OCI-LY1 (cell line): Measurements from ENCODE around the gene MYOZ1.
A peak's percentile ranks its signal among the peaks of the same experiment; 100 is the strongest.

Experiments
- H2AFZ ChIP-seq: fragments of 200-600 bp; sonication (generic), shearing (Covaris generic); 2 replicates; pipeline ENCODE4 v1.6.0; 2014; ENCODE audit warnings: antibody characterized with exemption, mild to moderate bottlenecking, low read length
- H3F3A ChIP-seq: fragments of 200-600 bp; sonication (generic), shearing (Covaris generic); 2 replicates; pipeline ENCODE4 v1.6.0; 2014; ENCODE audit warnings: mild to moderate bottlenecking, antibody characterized with exemption, low read length, moderate library complexity; ENCODE audit not compliant: insufficient read depth
- H3K27ac ChIP-seq: fragments of 200-600 bp; sonication (generic); 2 replicates; pipeline ENCODE4 v1.5.1; 2014; ENCODE audit warnings: low read length, mixed run types, mild to moderate bottlenecking, low read depth; ENCODE audit not compliant: poor library complexity, severe bottlenecking
- H3K27me3 ChIP-seq: fragments of 200-600 bp; sonication (generic); 2 replicates; pipeline ENCODE4 v1.6.0; 2014; ENCODE audit warnings: antibody characterized with exemption, mild to moderate bottlenecking, low read length, moderate library complexity; ENCODE audit not compliant: insufficient read depth
- H3K36me3 ChIP-seq: fragments of 200-600 bp; sonication (generic); 2 replicates; pipeline ENCODE4 v1.6.1; 2014; ENCODE audit warnings: mild to moderate bottlenecking, antibody characterized with exemption, low read length, moderate library complexity, mixed read lengths; ENCODE audit not compliant: insufficient read depth
- H3K4me1 ChIP-seq: fragments of 200-600 bp; sonication (generic); 2 replicates; pipeline ENCODE4 v1.5.1; 2014; ENCODE audit warnings: mild to moderate bottlenecking, low read length, moderate library complexity; ENCODE audit not compliant: insufficient read depth, severe bottlenecking
- H3K4me2 ChIP-seq: fragments of 200-600 bp; sonication (generic), shearing (Covaris generic); 2 replicates; pipeline ENCODE4 v1.6.1; 2014; ENCODE audit warnings: low read length
- H3K4me3 ChIP-seq: fragments of 200-600 bp; sonication (generic); 2 replicates; pipeline ENCODE4 v1.5.1; 2014; ENCODE audit warnings: low read length, low read depth, mild to moderate bottlenecking, mixed read lengths; ENCODE audit not compliant: poor library complexity, severe bottlenecking
- H3K79me2 ChIP-seq: fragments of 200-600 bp; shearing (Covaris generic); 2 replicates; pipeline ENCODE4 v1.6.1; 2016; ENCODE audit warnings: mixed run types, low read length, mixed read lengths; ENCODE audit not compliant: insufficient read depth
- H3K9ac ChIP-seq: fragments of 200-600 bp; sonication (generic), shearing (Covaris generic); 2 replicates; pipeline ENCODE4 v1.6.1; 2014; ENCODE audit warnings: mild to moderate bottlenecking, low read length, mixed read lengths
- H3K9me2 ChIP-seq: fragments of 200-600 bp; sonication (generic), shearing (Covaris generic); 2 replicates; pipeline ENCODE4 v1.6.1; 2014; ENCODE audit warnings: low read depth, mild to moderate bottlenecking, low read length, mixed read lengths
- H3K9me3 ChIP-seq: fragments of 200-600 bp; shearing (Covaris generic); 2 replicates; pipeline ENCODE4 v1.6.1; 2014; ENCODE audit warnings: low read length, mixed read lengths
- H4K20me1 ChIP-seq: fragments of 200-600 bp; sonication (generic), shearing (Covaris generic); 2 replicates; pipeline ENCODE4 v1.6.0; 2016; ENCODE audit warnings: mild to moderate bottlenecking, low read length; ENCODE audit not compliant: insufficient read depth
- EZH2 ChIP-seq: fragments of 200-600 bp; sonication (generic), shearing (Covaris generic); IDR thresholded peaks from 2 replicates; pipeline ENCODE4 v1.8.0; 2017; ENCODE audit warnings: borderline replicate concordance, mixed run types, mild to moderate bottlenecking, antibody characterized with exemption, low read length, moderate library complexity, mixed read lengths
- TF ChIP-seq, protein P1 (sequence below): fragments of 200-600 bp; sonication (generic), shearing (Covaris generic); IDR thresholded peaks from 2 replicates; pipeline ENCODE4 v1.5.1; 2017; ENCODE audit warnings: mild to moderate bottlenecking, antibody characterized with exemption, low read length, moderate library complexity, mixed read lengths

Gene MYOZ1

GRCh38 chr10:73628405-73628804, 12.9 kb downstream of the MYOZ1 start:
- H3F3A ChIP-seq, result no peaks in the 10 kb centered on the region
- H3K79me2 ChIP-seq, result no peaks in the 10 kb centered on the region
- no peaks in the 10 kb centered on the region for H3K9me3 ChIP-seq
- no peak overlapping the region for H3K27ac ChIP-seq
- H3K4me3 ChIP-seq, result no peak overlapping the region
- H3K36me3 ChIP-seq, result no peaks in the 10 kb centered on the region
- no peak overlapping the region for H3K9ac ChIP-seq
- TF ChIP-seq EZH2, result no peak
- H3K4me1 ChIP-seq, result peaks cover 25% of the 10 kb centered on the region
- no peak overlapping the region for H2AFZ ChIP-seq
- no peak overlapping the region for H3K4me2 ChIP-seq
- no peaks in the 10 kb centered on the region for H3K9me2 ChIP-seq
- no peaks in the 10 kb centered on the region for H4K20me1 ChIP-seq
- no peaks in the 10 kb centered on the region for H3K27me3 ChIP-seq

DNA sequence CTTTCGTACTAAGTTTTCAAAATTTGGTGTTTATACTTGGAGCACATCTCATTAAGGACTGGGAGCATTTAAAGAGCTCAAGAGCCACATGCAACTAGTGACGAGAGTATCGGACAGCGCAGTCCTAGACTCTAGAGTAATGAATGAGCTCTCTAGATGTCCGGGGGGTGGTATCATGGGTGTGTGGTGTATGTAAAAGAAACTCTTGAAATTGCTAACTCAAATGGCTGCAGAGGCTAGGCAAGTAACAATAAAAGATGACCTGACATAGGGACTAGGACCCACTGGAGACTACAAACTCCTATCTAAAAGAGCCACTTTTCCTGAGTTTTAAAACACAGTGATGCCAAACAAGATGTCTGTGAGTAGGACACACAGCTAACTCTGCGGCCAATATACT, 14.0 kb downstream of the MYOZ1 start:
- Histone ChIP-seq H3K27ac (no peak overlapping the region), H2AFZ (no peak overlapping the region), H3K36me3 (no peaks in the 10 kb centered on the region), H3K4me2 (peak overlapping the region; percentile 10; the same call in 1 of the 2 replicates), H3K79me2 (no peaks in the 10 kb centered on the region), H3K9me3 (no peaks in the 10 kb centered on the region), H3K4me3 (no peak overlapping the region), H3K9me2 (no peaks in the 10 kb centered on the region), H3K27me3 (no peaks in the 10 kb centered on the region), H3F3A (no peaks in the 10 kb centered on the region), H3K9ac (no peak overlapping the region; the same call in 1 of the 2 replicates), H4K20me1 (no peaks in the 10 kb centered on the region), H3K4me1 (peaks cover 25% of the 10 kb centered on the region)
- TF ChIP-seq EZH2, result no peak
- TF ChIP-seq, protein P1, sequence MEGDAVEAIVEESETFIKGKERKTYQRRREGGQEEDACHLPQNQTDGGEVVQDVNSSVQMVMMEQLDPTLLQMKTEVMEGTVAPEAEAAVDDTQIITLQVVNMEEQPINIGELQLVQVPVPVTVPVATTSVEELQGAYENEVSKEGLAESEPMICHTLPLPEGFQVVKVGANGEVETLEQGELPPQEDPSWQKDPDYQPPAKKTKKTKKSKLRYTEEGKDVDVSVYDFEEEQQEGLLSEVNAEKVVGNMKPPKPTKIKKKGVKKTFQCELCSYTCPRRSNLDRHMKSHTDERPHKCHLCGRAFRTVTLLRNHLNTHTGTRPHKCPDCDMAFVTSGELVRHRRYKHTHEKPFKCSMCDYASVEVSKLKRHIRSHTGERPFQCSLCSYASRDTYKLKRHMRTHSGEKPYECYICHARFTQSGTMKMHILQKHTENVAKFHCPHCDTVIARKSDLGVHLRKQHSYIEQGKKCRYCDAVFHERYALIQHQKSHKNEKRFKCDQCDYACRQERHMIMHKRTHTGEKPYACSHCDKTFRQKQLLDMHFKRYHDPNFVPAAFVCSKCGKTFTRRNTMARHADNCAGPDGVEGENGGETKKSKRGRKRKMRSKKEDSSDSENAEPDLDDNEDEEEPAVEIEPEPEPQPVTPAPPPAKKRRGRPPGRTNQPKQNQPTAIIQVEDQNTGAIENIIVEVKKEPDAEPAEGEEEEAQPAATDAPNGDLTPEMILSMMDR, result no peak

DNA sequence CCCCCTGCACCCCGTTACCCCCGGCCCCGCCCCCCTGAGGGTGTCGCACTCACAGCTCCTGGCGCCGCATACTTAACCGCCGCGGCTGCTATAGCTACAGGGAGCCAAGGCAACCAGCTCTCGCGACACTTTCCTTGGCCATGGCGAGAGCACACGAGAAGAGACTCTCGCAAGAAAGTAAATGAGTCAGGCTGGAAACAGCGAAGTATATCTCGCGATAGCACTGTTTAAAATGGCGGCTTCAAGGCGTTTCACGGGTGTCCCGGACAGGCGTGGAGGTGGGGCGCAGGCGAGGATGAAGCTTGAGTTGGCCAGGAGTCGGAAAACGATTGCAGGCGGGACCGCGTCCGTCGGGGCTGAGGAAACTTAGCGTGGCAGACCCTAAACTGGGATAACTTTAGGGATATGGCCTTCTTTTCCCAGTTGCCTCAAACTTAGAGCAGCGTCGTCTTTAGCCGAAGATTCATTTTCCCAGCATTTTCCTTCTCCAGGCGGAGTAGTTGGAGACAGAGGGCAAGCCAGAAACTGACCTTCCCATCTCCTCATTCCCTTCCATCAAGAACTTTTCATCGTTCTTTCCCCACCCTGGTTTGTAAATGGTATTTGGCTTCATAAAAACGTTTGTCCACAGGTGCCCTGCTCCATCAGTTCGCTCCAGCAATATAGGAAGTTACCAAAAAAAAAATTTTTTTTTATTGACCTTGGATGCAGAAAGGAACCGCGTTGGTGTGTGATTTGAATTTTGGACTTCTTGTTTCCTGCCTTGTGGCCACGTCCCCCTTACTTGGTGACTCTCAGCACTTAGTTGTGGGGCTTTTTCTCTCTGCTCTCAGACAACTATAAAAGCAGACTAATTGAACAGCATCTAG, 15.2 kb downstream of the MYOZ1 start:
- H4K20me1 ChIP-seq, result no peaks in the 10 kb centered on the region
- peak overlapping the region; percentile 66 for H3K27ac ChIP-seq
- H3K4me2 ChIP-seq, result peak overlapping the region; percentile 88
- H3K4me1 ChIP-seq, result peaks cover 25% of the 10 kb centered on the region
- H3F3A ChIP-seq, result no peaks in the 10 kb centered on the region
- H2AFZ ChIP-seq, result no peak overlapping the region
- H3K9me2 ChIP-seq, result no peaks in the 10 kb centered on the region
- TF ChIP-seq EZH2, result no peak
- TF ChIP-seq, protein P1, result no peak
- peak overlapping the region; percentile 90 for H3K9ac ChIP-seq
- H3K9me3 ChIP-seq, result no peaks in the 10 kb centered on the region
- no peaks in the 10 kb centered on the region for H3K27me3 ChIP-seq
- H3K4me3 ChIP-seq, result peak overlapping the region; percentile 90
- H3K36me3 ChIP-seq, result no peaks in the 10 kb centered on the region
- H3K79me2 ChIP-seq, result no peaks in the 10 kb centered on the region
